GM19324 (cell line): ENCODE measurements around the gene TXLNA.

Experiments used
- ATAC-seq: cut with Tn5 transposase; IDR thresholded peaks from one replicate; pipeline ENCODE4 v1.9.1; 2021; ENCODE audit warnings: mild to moderate bottlenecking, moderate library complexity; ENCODE audit not compliant: unreplicated experiment, low FRiP score

TXLNA gene

DNA sequence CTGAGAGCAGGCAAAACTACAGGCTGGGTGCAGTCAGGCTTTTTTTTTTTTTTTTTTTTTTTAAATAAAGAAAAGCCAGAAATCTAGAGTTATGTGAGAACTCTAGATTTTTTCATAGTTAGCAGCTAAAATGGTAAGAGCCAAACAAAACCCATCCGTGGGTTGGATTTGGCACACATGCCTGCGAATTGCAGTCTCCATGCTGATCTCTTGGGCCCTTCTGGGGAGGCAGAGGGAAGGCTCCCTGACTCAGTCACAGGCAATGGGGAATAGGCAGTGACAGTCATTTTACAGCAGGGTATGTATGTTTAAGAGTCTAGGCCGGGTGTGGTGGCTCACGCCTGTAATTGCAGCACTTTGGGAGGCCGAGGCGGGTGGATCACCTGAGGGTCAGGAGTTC is 2.6 kb downstream of the TXLNA start:
- ATAC-seq, result no peak

DNA sequence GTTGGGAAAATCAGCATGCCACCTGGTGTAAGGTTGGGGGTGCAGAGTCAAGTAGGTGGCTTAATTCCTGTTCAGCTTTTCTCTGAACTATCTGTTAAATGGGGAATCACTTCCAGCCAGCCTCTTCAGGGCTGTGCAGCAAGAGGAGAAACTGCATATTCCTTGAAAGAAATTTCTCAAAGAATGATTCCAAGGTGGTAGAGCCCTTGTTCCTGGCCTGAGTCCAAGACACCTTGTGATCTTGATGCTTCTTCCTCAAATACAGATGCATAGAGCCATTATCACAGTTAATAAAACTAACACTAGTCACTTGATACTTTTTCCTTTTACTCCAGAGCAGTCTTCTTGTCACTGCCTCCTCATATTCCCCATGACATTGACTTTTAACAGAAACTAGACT is 5.2 kb downstream of the TXLNA start:
- ATAC-seq, result no peak

DNA sequence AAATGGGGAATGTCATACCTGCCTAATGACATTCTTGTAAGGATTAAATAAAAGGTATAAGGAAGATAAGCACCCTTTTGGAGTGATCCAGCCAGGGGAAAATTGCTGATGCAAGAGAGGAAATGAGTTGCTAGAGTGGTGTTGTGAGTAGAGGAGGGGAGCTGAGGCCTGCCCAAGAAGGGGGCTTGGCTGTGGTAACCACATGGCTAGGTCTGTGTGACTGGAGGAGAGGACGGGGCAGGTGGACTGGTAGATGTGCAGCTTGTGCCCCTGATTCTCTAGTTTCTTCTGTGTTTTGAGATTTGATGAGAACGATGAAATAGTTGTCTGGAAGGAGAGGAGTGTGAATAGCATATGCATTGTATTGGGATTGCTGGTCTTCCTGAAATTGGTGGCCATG is 6.6 kb downstream of the TXLNA start:
- no peak for ATAC-seq

DNA sequence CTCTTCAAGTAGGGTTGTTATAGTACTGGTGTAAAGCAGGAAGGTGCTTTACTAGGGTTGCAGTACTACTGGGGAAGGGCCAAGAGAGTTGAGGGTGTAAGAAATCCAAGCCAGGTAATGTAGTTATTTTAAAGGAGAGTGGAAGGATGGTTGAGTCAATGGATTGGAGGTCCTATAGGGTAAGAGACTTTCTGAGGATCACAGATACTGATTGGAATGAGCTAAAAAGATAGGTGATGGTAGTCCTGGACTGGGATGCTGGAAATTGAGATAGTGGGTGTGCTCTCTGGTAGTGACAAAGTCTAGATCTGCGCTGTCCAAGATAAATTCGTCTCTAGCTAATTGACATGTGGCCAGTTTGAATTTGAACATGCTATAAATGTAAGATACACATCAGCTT is 7.0 kb downstream of the TXLNA start:
- ATAC-seq, result no peak

DNA sequence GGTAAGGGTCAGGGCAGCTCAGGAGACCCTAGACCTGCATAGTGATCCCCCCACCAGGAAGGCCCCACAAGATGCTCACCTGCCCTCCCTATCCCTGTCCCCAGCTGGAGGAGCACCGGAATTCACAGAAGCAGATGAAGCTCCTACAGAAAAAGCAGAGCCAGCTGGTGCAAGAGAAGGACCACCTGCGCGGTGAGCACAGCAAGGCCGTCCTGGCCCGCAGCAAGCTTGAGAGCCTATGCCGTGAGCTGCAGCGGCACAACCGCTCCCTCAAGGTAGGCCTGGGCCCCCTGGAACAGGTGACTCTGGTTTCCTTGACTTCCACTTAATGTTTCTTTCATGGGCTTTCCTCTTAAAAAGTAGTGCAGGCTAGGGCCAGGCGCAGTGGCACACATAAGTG is 8.4 kb downstream of the TXLNA start:
- ATAC-seq, result no peak

DNA sequence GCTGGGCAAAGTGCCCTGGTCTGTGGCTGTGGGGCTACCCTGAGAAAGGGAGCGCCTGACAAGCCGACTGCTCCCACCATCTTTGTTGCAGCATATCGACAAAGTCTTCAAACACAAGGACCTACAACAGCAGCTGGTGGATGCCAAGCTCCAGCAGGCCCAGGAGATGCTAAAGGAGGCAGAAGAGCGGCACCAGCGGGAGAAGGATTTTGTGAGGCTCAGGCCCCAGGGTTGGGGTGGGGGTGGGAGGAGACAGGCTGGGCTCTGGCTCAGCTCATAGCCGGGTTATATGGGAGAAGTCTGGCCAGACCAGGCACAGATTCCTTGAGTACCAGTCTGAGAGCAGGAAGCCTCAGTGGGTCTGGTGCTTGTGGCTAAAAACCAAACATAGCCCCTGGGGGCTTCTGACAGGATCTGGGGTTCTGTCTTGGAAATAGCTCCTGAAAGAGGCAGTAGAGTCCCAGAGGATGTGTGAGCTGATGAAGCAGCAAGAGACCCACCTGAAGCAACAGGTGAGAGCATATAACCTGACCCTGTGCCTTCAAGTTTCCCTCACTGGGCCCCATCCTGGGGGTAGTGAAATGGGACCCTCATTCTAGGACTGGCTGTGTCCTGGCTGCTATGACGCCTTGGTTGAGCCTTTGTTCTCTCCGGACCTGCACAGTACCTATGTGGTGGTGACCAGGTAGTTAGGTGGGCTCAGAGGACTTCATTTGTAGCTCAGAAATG is 12.9 kb downstream of the TXLNA start:
- ATAC-seq, result no peak

DNA sequence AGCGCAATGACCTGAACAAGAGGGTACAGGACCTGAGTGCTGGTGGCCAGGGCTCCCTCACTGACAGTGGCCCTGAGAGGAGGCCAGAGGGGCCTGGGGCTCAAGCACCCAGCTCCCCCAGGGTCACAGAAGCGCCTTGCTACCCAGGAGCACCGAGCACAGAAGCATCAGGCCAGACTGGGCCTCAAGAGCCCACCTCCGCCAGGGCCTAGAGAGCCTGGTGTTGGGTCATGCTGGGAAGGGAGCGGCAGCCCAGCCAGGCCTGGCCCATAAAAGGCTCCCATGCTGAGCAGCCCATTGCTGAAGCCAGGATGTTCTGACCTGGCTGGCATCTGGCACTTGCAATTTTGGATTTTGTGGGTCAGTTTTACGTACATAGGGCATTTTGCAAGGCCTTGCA is 15.5 kb downstream of the TXLNA start:
- no peak for ATAC-seq

DNA sequence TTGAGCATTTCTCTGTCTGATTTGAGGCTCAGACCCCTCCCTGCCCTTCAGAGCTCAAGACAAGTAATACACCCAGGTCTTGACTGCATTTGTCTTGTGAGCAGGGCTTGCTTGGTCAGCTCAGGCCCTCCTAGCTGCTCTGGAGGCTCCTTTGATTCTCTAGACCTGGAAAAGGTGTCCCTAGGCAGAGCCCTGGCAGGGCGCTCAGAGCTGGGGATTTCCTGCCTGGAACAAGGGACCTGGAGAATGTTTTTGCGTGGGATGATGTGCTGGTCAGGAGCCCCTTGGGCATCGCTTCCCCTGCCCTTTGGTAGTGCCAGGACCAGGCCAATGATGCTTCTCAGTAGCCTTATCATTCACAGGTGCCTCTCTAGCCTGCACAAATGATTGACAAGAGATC is 16.1 kb downstream of the TXLNA start:
- no peak for ATAC-seq

DNA sequence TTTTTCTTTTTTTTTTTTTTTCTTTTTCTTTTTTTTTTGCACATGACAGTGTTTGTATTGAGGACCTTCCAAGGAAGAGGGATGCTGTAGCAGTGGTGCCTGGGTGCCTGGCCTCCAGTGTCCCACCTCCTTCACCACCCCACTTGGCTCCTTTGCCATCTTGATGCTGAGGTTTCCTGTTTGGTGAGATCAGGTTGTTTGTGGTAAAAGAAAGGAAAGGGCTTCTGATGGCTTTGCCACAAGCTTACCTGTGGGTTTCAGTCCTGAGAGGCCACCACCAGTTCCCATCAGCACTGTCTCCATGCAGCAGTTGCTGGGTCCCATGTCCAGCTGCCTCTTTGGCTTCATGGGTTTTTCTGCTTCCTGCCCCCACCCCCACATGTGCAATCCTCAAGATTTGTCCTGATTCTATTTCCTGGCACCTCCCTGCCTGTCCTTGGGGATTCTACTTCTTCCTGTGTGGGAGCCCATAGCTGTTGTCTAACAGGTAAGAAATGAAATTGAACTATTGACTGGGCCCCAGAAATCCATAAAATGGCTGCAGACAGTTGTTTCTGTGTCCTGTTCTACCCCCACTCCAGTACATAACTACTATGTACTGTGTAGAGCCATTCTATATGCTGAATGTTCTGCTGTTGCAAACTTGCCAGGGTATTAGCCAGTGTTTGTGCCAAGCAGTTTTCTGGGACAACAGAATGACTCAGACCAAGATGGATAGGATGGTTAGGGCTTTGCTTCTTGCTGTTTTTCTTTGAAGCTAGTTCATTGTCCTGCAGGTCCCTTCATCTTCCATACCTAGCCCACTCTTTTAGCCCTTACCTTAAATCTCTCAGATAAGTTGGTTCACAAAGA is 16.7 kb downstream of the TXLNA start:
- no peak for ATAC-seq

DNA sequence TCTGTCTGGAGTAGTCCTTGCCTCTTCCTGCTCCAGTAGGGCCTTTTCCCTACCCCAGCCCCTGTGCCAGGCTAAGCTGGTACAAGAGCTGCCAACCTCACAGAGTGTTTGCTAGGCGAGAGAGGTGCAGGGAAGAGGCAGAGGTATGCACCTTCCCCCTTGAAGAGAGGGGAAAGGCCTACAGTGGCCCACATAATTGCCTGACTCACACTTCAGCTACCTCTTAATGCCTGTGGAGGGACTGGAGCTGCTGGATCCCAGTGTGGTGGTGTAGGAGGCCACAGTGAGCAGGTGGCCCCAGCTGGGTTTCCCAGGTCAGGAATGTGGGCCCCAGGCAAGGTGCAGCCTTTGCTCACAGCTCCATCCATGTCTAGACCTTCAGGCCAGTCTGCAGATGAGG is 17.6 kb downstream of the TXLNA start:
- ATAC-seq, result no peak

DNA sequence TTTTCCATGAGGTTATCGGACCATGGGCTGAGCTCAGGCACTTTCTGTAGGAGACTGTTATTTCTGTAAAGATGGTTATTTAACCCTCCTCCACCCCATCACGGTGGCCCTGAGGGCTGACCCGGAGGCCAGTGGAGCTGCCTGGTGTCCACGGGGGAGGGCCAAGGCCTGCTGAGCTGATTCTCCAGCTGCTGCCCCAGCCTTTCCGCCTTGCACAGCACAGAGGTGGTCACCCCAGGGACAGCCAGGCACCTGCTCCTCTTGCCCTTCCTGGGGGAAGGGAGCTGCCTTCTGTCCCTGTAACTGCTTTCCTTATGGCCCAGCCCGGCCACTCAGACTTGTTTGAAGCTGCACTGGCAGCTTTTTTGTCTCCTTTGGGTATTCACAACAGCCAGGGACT is 18.4 kb downstream of the TXLNA start:
- ATAC-seq, result no peak

DNA sequence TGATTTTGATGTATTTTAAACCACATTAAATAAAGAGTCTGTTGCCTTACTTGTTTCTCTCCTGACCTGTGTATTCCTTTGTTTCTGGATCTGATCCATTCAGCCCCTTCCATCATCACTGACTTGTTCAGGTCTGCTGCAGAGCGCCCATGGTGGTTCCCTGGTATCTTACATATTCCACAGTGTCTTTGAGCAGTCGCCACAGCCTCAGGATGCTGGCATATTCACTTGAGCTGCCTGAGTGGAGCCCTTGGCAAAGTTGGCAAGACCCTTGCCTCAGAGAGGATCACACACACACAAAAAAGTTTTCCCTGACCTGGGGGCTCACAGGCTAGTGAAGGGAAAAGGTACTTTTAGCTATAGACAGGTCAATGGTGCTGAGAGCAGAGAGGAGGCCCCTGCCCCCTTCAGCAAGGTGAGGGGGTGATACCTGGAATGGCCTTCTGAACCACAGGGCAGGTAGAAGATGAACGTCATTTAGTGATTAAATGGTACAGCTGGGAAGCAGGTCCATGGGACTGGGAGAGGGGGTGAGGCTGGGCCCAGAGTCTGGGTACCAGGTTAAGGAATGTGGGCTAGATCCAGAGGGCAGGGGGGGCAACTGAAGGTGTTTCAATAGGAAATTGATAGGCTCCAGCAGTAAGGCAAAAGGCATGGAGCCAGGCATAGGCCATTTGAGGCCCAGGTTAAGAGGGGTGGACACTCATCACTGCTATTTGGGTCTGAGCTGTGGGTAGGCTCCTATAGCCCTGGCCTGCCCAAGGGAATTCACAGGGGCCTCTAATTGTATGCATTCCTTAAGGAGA is 19.0 kb downstream of the TXLNA start:
- no peak for ATAC-seq

DNA sequence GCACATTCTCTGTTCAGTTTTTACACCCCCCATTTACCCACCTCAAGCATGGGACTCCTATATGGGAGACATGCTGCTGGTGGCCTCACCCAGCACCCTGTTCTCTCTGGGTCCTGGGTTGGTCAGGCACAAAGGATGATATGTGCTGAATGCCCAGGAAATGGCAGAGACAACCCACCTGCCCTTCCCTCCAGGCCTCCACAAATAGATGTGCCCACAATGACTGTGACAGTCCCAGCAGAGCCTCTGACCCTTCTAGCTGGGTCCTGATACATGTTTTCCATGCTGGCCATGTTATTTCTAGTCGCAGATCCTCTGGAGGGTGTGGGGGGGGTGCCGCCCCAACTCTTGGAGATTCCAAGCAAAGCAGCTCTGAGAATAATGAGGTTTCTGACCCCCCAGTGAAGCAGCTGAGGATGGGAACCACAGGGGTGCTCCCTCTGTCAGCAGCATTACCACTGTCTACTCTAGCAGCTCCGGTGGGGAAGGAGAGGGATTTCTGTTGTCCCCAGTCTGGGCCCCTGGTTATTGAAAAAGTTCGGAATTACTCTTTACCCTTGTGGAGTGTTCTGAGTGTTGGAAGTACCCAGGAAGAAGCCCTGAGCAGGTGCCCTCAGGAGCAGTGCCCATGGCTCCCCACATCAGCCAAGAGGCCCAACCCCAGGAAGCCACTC is 19.7 kb downstream of the TXLNA start:
- ATAC-seq, result no peak

DNA sequence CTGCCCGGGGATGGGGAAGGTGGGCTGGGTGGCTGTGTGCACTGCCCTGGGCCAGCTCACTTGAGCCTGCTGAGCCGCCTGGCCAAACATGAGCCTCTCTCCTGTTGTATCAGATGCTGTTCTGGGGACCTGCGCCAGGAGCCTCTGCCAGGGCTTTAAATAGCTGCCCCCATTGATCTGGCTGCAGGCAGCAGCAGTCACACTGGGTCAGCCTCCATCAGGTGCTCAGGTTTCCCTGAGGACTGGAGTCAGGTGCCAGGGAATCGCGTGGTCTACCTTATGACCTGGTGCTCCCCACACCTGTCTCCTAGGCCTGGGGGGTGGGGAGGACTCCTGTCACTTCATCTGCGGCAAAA is 20.2 kb downstream of the TXLNA start:
- no peak for ATAC-seq

DNA sequence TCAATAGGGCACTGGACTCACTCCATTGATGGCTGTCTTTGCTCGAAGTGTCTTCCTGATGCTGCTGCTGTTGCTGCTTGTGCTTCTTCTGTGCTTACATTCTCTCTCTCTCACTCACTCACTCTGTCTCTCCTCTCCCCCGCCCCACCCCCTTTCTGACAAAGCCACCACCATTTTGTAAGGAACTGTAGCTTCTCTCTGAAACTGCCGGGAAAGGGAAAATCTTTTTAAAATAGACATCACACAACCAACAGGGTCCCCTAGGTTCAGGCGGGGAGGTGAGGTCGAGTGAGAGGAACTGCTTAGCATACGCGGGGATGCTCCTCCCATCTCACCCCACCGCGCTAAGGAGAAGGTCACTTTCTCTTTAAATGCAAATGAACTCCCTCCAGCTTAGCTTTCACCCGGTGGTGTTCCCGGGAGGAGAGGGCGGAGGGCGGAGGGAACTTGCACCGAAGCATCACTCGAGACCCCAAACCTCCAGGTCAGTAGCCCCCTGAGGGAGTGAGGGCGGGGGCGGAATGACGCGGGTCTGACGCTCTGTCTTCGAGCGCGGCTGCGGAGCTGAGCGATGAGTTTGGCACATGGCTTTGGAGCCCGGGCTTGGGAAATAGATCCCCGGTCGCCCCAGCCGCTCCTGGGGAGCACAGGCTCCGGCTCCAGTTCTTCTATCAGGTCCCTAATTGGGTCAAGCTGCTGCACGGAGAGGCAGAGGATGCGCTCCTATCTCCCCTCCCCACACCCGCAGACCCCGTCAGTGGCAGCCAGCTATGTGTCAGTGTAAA is 20.9 kb downstream of the TXLNA start, which contains the start of gene CCDC28B:
Gene CCDC28B, plus strand, starts transcription at position 370 of the 785 bp plus-strand sequence. CDS start 1,341 bp downstream, outside the sequence.
- ATAC-seq, result no peak

DNA sequence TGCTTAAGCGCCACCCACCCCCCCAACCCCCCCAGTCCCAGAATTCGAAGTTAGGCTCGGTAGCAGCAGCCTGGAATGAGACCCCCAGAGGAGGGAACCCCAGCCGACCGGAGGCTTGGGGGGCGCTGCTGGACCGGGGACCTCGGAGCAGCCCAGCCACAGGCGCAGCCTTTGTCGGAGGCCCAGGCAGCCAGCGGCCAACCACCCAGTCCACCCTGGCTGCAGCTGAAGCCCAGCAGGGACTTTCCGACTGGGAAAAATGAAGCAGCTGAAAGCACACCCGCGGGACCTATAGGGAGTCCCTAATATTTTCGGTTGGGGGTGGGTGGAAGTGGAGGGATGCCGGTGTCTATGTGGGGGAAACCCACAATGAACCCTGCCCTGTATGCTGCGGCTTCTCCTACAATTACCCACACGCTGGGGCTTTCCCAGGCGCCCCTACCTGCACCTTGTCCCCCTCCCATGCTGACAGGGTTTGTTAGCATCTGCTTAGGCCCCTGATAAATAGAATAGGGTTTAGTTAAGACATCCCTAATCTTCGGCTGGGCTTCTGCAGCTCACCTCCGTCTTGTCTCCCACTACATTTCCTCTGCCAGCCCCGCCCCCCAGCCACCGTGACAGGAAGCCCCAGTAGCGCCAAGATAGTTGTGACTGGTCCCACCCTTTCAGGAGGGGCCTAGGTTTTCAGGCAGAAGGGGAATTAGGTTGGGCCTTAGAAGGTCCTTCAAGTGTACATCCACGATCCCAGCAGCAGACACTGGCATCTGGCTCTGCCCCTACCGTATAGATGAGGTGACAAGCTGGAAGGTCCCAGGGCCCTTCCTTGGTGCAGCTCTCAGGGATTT is 21.8 kb downstream of the TXLNA start:
- no peak for ATAC-seq

DNA sequence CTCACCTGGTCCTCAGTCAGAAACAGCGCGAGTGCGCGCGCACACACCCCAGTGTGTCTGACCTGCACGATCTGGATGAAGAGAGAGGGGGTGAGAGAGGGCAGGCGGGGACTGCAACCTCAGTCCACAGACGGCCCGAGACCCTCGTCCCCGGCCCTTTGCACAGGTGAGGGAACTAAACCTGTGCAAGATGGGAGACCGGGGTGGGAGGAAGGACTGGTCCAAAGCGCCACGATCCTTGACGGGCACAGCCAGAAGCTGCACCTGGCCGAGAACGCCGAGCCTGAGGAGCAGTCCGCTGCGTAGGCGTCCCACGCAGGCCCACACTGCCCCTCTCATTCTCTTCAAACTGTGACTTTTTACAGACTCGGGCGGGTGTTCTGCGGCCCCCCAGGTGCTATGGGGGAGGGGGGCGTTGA is 25.5 kb downstream of the TXLNA start:
- ATAC-seq, result no peak

DNA sequence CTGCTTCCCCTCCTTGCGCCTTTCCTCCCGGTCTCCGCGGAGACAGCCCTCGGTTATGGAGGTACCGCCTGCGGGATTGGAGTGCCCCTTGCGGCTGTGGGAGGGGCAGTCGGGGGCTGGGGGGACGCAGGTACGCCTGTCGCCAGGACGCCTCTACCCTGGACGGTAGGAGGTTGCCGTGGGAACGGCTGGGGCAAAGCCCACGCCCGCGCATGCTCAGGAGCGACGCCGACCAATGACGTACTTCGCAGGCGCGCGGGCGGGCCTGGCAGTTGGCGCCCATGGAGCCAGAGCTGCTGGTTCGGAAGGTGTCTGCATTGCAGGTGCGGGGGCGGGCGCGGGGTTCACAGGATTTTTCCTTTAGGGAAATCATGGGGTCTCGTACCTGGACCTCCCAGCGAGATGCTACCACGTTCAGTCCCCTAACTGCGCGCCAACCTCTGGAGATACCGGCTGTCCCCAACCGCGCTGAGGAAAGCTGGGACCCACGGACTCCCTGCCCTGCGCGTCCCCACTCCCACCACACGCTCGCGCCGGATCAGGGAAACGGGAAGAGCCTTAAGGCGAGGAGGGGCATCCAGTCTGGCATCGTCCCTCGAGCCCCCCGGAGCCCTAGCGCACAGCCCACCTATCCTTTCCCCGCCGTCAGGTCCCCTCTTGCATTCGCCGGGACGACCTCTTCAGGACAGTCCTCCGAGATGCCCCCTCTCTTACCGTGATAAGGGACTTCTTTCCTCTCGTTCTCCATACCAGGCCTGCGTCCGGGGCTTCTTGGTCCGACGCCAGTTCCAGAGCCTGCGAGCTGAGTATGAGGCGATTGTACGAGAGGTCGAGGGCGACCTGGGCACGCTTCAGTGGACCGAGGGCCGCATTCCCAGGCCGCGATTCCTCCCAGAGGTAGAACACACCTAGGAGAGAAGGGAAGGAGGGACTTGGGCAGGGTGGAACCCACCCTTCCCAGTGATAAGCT is 26.2 kb downstream of the TXLNA start, which contains the start of gene IQCC:
Gene IQCC, plus strand, starts transcription at position 271 of the 970 bp plus-strand sequence. Its CDS starts 11 bp downstream, at position 282.
- no peak for ATAC-seq
